HG02798 (cell line): Measurements from ENCODE around the gene MYBPHL.
A peak's percentile ranks its signal among the peaks of the same experiment; 100 is the strongest.

ENCODE experiments used
- ATAC-seq: cut with Tn5 transposase; IDR thresholded peaks from one replicate; pipeline ENCODE4 v1.9.1; 2021; ENCODE audit warnings: mild to moderate bottlenecking; ENCODE audit not compliant: unreplicated experiment, poor library complexity

MYBPHL gene

GRCh38 chr1:109254621-109255096 is 52.2 kb downstream of the MYBPHL start:
- ATAC-seq, result no peak

GRCh38 chr1:109253803-109254620 is 52.8 kb downstream of the MYBPHL start:
- ATAC-seq, result no peak

GRCh38 chr1:109252893-109253802 is 53.7 kb downstream of the MYBPHL start:
- ATAC-seq, result no peak

GRCh38 chr1:109252167-109252892 is 54.5 kb downstream of the MYBPHL start:
- no peak for ATAC-seq

GRCh38 chr1:109251277-109252166 is 55.3 kb downstream of the MYBPHL start:
- ATAC-seq, result no peak

- no peak for ATAC-seq
Measured at GRCh38 chr1:109250454-109251276, 56.1 kb downstream of the MYBPHL start.

GRCh38 chr1:109249654-109250401 is 57.0 kb downstream of the MYBPHL start:
- ATAC-seq, result peak; percentile 32

GRCh38 chr1:109248797-109249629 is 57.8 kb downstream of the MYBPHL start, which contains the start of gene CELSR2:
CELSR2 (plus strand) TSS chr1:109249539; CDS start chr1:109250080, 541 bp downstream.
- ATAC-seq, result peak; percentile 85

- ATAC-seq, result no peak
Measured at GRCh38 chr1:109248444-109248796, 58.4 kb downstream of the MYBPHL start.

- no peak for ATAC-seq
Measured at GRCh38 chr1:109247401-109248365, 59.1 kb downstream of the MYBPHL start.

- no peak for ATAC-seq
Measured at GRCh38 chr1:109246141-109246551, 60.7 kb downstream of the MYBPHL start.

- ATAC-seq, result no peak
Measured at GRCh38 chr1:109243860-109244552, 62.8 kb downstream of the MYBPHL start.

GRCh38 chr1:109243221-109243620 is 63.6 kb downstream of the MYBPHL start:
- no peak for ATAC-seq

- no peak for ATAC-seq
Measured at GRCh38 chr1:109242387-109242786, 64.4 kb downstream of the MYBPHL start.
